ENCODE data around the gene ZNF837.
"Not testable (repeated sequence)": the region's sequence is repeated elsewhere in the genome, so short reads cannot be mapped to it uniquely, and the experiment has no call there.

Gene ZNF837

GRCh38 chr19:58351990-58352755, 28.7 kb downstream of the ZNF837 start:
- no peak for DNase-seq (ENCODE audit: extremely low read depth in 1 of 2, low read depth in 1 of 2)

GRCh38 chr19:58351558-58351878, 29.3 kb downstream of the ZNF837 start:
- DNase-seq (ENCODE audit: extremely low read depth in 1 of 2, low read depth in 1 of 2) = no peak

DNA sequence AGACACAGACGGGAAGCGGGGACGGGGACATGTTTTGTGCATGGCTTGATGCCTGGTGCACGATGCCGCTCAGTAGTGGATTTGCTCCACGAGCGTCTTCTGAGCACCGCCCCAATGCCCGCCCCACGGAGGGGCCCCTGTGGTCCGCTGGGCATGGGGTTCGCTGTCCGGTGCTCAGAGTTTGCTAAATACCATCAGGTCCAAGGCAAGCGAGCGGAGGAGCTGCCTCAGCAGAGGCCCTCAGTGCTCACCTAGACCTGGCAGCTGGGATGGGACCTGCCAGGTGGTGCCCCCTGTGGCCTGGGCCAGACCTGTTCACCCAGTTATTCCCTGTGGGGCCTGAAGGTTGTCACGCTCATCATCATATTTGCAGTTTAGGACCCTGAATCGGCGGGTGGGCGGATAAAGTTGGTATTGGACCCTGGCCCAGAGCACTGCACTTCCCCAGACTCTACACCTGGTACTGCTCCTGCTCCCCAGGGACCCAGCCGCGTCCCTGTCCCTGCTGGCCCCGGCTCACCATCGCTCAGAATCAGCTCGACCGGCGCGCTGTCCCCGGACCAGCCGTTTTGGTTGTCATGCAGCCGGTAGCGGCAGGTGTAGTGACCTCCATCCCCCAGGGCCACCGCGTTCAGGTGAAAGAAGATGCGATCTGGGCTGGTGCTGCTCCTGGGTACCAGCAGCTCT, 29.8 kb downstream of the ZNF837 start:
- no peak for DNase-seq (ENCODE audit: extremely low read depth in 1 of 2, low read depth in 1 of 2)

DNA sequence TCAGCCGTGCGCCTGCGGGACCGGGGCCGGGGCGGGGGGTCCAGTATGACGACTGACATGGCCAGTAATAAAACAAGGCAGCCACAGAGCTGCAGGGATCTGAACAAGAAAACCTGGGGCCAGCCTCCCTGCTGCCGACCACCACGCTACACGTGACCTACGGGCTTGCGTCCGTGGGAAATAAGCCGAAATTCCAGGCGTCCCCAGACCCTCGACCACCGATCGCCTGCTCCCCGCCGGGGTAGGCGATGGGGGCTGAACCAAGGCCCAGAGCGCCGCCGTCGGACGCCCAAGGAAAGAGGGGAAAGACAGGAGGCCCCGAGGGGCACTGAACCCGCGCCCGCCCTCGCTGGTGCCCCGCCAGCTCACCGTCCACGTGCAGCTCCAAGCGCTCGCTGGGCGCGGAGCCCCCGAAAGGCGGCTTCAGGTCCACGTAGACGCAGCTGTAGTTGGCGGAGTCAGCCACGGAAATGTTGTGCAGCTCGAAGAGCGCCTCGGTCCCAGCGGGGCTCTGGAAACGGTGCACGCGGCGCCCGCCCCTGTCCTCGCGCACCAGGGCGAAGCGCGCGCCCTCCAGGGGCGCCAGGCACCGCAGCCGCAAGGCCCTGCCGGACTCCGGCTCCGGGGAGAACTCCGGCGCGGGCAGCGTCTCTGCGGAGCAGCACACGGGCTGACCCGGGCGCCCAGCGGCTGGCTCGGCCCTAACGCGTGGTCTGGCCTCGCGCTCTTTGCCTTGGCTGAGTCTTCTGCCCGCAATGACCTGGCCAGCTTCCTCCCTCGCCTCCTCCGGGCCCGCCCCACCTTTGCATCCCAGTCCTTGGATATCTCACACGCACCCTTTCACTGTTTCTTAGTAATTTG, 30.6 kb downstream of the ZNF837 start:
- DNase-seq (ENCODE audit: extremely low read depth in 1 of 2, low read depth in 1 of 2) = no peak

- no peak for DNase-seq (ENCODE audit: extremely low read depth in 1 of 2, low read depth in 1 of 2)
Observed at GRCh38 chr19:58349590-58349989, 31.2 kb downstream of the ZNF837 start.

GRCh38 chr19:58348080-58348479, 32.8 kb downstream of the ZNF837 start:
- not testable (repeated sequence) for DNase-seq (ENCODE audit: extremely low read depth in 1 of 2, low read depth in 1 of 2)

- DNase-seq (ENCODE audit: extremely low read depth in 1 of 2, low read depth in 1 of 2) = peak in 1 of 2 donors; percentile 60
Observed at GRCh38 chr19:58346961-58347929, 33.6 kb downstream of the ZNF837 start.

DNA sequence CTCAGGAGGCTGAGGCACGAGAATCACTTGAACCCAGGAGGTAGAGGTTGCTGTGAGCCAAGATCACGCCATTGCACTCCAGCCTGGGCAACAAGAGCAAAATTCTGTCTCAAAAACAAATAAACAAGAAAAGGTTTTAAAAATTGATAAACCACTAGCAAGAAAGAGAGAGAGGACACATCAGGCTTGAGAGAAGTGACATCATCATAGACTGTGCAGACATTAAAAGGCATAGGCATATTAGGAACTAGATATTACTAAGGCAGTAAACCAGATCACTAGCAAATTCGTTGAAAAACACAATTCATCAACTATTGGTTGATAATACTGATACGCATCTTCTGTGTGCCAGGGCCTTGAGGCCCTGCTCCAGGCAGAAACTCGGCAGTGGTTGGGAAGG, 35.3 kb downstream of the ZNF837 start:
- DNase-seq (ENCODE audit: extremely low read depth in 1 of 2, low read depth in 1 of 2) = no peak

- DNase-seq (ENCODE audit: extremely low read depth in 1 of 2, low read depth in 1 of 2) = no peak
Observed at GRCh38 chr19:58338825-58339558, 41.8 kb downstream of the ZNF837 start.

- DNase-seq (ENCODE audit: extremely low read depth in 1 of 2, low read depth in 1 of 2) = no peak
Observed at GRCh38 chr19:58338336-58338735, 42.5 kb downstream of the ZNF837 start.

DNA sequence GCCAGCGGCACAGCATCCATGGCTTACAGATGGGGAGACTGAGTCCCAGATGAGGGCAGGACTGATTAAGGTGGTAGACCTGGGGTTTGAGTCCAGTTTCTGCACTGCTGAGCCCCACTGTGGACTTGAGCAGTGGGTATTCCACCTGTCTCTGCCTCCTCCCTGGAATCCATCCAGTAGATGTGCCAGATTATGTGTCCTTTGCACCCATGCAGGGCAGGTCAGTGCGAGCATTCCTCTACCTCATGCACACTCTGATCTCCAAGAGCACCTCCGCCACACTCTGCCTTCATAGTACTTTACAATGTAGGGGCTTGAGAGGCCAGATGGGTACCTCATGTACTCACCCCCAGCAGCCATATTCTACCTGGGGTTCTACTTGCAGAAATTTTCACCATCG, 44.0 kb downstream of the ZNF837 start:
- DNase-seq (ENCODE audit: extremely low read depth in 1 of 2, low read depth in 1 of 2) = no peak

GRCh38 chr19:58336216-58336615, 44.6 kb downstream of the ZNF837 start:
- no peak for DNase-seq (ENCODE audit: extremely low read depth in 1 of 2, low read depth in 1 of 2)

- no peak for DNase-seq (ENCODE audit: extremely low read depth in 1 of 2, low read depth in 1 of 2)
Observed at GRCh38 chr19:58335630-58336029, 45.2 kb downstream of the ZNF837 start.

GRCh38 chr19:58334691-58335249, 46.1 kb downstream of the ZNF837 start:
- no peak for DNase-seq (ENCODE audit: extremely low read depth in 1 of 2, low read depth in 1 of 2)

GRCh38 chr19:58332697-58333096, 48.1 kb downstream of the ZNF837 start:
- DNase-seq (ENCODE audit: extremely low read depth in 1 of 2, low read depth in 1 of 2) = no peak

DNA sequence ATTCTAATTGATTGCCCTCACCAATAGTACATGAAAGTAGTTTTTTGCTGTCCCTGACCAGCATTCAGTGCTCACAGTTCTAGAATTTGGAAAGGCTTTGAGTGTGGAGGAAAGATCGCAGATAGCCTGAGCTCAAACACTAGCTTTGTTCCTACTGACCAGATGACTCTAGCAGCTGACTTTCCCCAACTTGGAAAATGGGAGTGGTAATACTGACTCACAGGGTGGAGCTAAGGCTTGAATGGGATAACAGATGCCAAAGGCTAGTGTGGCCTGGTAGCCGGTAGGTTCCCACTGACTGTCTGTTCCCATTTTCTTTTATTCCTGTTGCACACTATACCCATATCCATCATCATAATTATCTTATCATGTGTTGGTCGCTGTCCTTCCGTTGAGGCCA, 50.4 kb downstream of the ZNF837 start:
- no peak for DNase-seq (ENCODE audit: extremely low read depth in 1 of 2, low read depth in 1 of 2)

DNA sequence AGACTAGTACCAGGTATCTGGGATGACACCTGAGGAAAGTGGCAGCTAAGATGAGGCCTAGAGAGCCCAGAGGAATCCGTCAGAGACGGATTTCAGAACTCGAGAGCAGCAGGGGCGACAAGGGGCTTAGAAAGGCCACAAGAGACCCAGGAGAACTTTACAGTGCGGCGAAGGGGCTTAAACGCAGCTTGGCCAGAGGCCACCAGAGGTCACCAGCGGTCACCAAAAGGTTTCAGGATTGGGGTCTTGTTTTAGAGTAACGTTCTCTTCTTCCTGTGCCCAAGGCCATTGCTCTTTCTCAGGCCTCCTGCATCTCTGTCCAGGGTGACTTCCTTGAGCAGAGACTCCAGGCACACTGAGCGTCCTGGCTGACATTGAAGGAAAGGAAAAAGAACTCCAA, 51.8 kb downstream of the ZNF837 start:
- DNase-seq (ENCODE audit: extremely low read depth in 1 of 2, low read depth in 1 of 2) = no peak

GRCh38 chr19:58326914-58327726, 53.7 kb downstream of the ZNF837 start, which contains the start of gene ZSCAN22:
Gene ZSCAN22 (plus strand): TSS chr19:58326994. CDS start chr19:58334803, 7,809 bp downstream.
- DNase-seq (ENCODE audit: extremely low read depth in 1 of 2, low read depth in 1 of 2) = peak; percentile 73 to 84

Data from activated CD8-positive, alpha-beta memory T cell treated with anti-CD3 and anti-CD28 coated beads for 1 hour (primary cell).